Glutamatergic neuron (in vitro differentiated cells): ENCODE measurements around the gene LCN6. TPM values are rescaled to one million over a fixed set of nuclear protein-coding genes. Genes with fewer than 3 reads are reported as not detected.

Experiments used
- DNase-seq: peaks from one replicate; pipeline ENCODE4 v3.0.0; 2022
- H3K27ac Mint-ChIP-seq: one replicate; pipeline ENCODE4 v1.8.0; 2020; ENCODE audit warnings: mild to moderate bottlenecking, mixed read lengths, inconsistent platforms; ENCODE audit not compliant: unreplicated experiment
- H3K27me3 Mint-ChIP-seq: one replicate; pipeline ENCODE4 v1.8.0; 2020; ENCODE audit warnings: mild to moderate bottlenecking, moderate library complexity, mixed read lengths, inconsistent platforms; ENCODE audit not compliant: unreplicated experiment
- H3K36me3 Mint-ChIP-seq: one replicate; pipeline ENCODE4 v1.8.0; 2020; ENCODE audit warnings: mild to moderate bottlenecking, mixed read lengths, inconsistent platforms; ENCODE audit not compliant: unreplicated experiment
- H3K4me1 Mint-ChIP-seq: one replicate; pipeline ENCODE4 v1.8.0; 2020; ENCODE audit warnings: mild to moderate bottlenecking, low read depth, mixed read lengths, inconsistent platforms; ENCODE audit not compliant: unreplicated experiment
- H3K4me3 Mint-ChIP-seq: one replicate; pipeline ENCODE4 v1.8.0; 2020; ENCODE audit warnings: mild to moderate bottlenecking, mixed read lengths, inconsistent platforms; ENCODE audit not compliant: unreplicated experiment
- H3K9me3 Mint-ChIP-seq: one replicate; pipeline ENCODE4 v1.8.0; 2020; ENCODE audit warnings: mild to moderate bottlenecking, moderate library complexity, mixed read lengths, inconsistent platforms; ENCODE audit not compliant: unreplicated experiment
- total RNA-seq: library from RNA; stranded (reverse); fragmentation: NEBNext Ultra II Directional; extraction: Animal tissue kit (Norgen Biotek cat#: 25700); gene quantifications from one replicate; pipeline ENCODE4 v1.2.1, GENCODE V29; 2021; ENCODE audit not compliant: unreplicated experiment
- TF ChIP-seq, protein P1 (sequence below): fragments of 200-600 bp; sonication (generic); IDR thresholded peaks from one replicate; pipeline ENCODE4 v1.5.0; 2021; ENCODE audit not compliant: partially characterized antibody, unreplicated experiment

LCN6 gene
- total RNA-seq, 1 donor from 2014 or later, result not detected

- Mint-ChIP-seq H3K27me3 (peaks cover 12% of the 10 kb centered on the region), H3K9me3 (peaks cover 8% of the 10 kb centered on the region), H3K4me3 (no peak overlapping the region), H3K36me3 (peaks cover 4% of the 10 kb centered on the region), H3K27ac (no peak overlapping the region), H3K4me1 (peaks cover 16% of the 10 kb centered on the region)
- DNase-seq, result no peak
- TF ChIP-seq, protein P1, sequence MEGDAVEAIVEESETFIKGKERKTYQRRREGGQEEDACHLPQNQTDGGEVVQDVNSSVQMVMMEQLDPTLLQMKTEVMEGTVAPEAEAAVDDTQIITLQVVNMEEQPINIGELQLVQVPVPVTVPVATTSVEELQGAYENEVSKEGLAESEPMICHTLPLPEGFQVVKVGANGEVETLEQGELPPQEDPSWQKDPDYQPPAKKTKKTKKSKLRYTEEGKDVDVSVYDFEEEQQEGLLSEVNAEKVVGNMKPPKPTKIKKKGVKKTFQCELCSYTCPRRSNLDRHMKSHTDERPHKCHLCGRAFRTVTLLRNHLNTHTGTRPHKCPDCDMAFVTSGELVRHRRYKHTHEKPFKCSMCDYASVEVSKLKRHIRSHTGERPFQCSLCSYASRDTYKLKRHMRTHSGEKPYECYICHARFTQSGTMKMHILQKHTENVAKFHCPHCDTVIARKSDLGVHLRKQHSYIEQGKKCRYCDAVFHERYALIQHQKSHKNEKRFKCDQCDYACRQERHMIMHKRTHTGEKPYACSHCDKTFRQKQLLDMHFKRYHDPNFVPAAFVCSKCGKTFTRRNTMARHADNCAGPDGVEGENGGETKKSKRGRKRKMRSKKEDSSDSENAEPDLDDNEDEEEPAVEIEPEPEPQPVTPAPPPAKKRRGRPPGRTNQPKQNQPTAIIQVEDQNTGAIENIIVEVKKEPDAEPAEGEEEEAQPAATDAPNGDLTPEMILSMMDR, result no peak
These were observed 24.9 kb downstream of the LCN6 start for GRCh38 chr9:136723362-136723976.

DNA sequence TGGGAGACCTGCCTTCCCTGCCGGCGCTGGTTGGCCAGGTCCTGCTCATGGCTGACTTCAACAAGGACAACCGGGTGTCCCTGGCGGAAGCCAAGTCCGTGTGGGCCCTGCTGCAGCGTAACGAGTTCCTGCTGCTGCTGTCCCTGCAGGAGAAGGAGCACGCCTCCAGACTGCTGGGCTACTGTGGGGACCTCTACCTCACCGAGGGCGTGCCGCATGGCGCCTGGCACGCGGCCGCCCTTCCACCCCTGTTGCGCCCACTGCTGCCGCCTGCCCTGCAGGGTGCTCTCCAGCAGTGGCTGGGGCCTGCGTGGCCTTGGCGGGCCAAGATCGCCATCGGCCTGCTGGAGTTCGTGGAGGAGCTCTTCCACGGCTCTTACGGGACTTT, 25.4 kb downstream of the LCN6 start:
- Mint-ChIP-seq H3K4me1 (peaks cover 16% of the 10 kb centered on the region), H3K36me3 (peaks cover 4% of the 10 kb centered on the region), H3K9me3 (peaks cover 8% of the 10 kb centered on the region), H3K4me3 (no peak overlapping the region), H3K27ac (no peak overlapping the region), H3K27me3 (peaks cover 12% of the 10 kb centered on the region)
- TF ChIP-seq, protein P1, result no peak
- no peak for DNase-seq

GRCh38 chr9:136722093-136722968, 26.0 kb downstream of the LCN6 start:
- no peak for DNase-seq
- Mint-ChIP-seq H3K27ac (no peak overlapping the region), H3K36me3 (peaks cover 4% of the 10 kb centered on the region), H3K4me1 (peaks cover 16% of the 10 kb centered on the region), H3K27me3 (peaks cover 10% of the 10 kb centered on the region), H3K4me3 (no peak overlapping the region), H3K9me3 (peaks cover 5% of the 10 kb centered on the region)
- TF ChIP-seq, protein P1, result no peak

DNA sequence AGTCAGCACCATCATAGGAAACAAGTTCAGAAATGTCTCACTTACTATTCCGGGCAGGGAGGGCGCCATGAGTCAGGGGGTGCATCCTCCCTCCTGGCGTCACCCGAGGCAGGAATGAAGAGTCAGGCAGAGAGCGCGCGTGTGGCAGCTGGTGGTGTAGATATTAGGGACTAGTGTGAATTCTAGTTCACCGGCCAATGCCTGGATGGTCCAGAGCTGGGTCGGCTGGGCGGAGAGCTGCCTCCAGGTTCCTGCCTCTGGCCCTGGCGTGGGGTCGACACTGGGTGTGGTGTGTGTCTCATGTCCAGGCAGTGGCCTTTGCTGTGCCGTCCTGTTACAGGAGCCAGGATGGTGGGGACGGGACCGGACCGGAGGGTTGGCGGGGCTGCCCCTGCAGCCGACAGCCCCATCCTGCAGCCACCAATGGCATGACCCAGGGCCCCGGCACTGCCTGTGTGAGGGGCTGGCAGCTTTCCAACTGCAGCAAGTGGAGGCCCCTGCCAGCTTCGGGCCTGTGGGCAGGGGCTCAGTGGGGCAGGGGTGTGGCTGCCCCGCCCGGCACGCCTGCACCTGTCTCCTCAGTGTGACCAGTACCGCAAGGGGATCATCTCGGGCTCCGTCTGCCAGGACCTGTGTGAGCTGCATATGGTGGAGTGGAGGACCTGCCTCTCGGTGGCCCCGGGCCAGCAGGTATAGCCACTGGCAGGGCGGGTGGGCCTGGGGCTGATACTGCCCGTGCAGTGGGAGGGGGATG, 26.8 kb downstream of the LCN6 start:
- H3K27me3 Mint-ChIP-seq, result peaks cover 10% of the 10 kb centered on the region
- no peak for DNase-seq
- peaks cover 4% of the 10 kb centered on the region for H3K36me3 Mint-ChIP-seq
- H3K4me1 Mint-ChIP-seq, result peaks cover 12% of the 10 kb centered on the region
- H3K4me3 Mint-ChIP-seq, result no peak overlapping the region
- no peak overlapping the region for H3K27ac Mint-ChIP-seq
- TF ChIP-seq, protein P1, result no peak
- peaks cover 6% of the 10 kb centered on the region for H3K9me3 Mint-ChIP-seq
